ENCODE data around the gene LSR. TPM values are rescaled to one million over a fixed set of nuclear protein-coding genes. Genes with fewer than 3 reads are reported as not detected.
A peak's percentile ranks its signal among the peaks of the same experiment; 100 is the strongest.

The LSR gene
- total RNA-seq, 1 donor from 2014 or later: 54.7 TPM

DNA sequence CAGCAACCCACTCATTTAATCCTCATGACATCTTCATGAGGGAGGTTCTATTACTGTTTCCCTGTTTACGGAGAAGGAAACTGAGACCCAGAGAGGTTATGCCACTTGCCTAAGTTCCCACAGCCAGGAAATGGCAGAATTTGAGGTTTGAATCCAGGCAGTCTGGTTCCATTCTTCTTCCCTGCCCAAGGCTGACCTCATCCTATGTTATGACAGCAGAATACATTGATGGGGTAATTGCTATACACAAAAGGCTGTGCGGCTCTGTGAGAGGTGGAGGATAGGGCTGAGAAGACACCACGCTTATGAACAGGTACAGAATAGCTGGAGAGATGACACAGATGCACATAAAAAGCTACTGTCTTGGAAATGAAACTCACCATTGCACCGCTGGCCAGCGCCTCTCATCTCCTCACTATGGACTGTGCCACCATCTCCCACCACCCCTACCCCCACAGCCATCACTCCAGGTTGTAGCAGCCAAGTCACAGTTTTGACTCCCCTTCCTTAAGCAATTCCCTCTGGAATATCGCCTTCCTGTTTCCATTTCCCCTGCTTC lies 54.6 kb downstream of the LSR start:
- Mint-ChIP-seq H3K4me1 (peaks cover 21% of the 10 kb centered on the region), H3K36me3 (no peaks in the 10 kb centered on the region), H3K27me3 (ENCODE audit: low read depth) (no peaks in the 10 kb centered on the region), H3K9me3 (no peaks in the 10 kb centered on the region), H3K4me3 (no peak overlapping the region), H3K27ac (no peak overlapping the region)
- TF ChIP-seq, protein P1, sequence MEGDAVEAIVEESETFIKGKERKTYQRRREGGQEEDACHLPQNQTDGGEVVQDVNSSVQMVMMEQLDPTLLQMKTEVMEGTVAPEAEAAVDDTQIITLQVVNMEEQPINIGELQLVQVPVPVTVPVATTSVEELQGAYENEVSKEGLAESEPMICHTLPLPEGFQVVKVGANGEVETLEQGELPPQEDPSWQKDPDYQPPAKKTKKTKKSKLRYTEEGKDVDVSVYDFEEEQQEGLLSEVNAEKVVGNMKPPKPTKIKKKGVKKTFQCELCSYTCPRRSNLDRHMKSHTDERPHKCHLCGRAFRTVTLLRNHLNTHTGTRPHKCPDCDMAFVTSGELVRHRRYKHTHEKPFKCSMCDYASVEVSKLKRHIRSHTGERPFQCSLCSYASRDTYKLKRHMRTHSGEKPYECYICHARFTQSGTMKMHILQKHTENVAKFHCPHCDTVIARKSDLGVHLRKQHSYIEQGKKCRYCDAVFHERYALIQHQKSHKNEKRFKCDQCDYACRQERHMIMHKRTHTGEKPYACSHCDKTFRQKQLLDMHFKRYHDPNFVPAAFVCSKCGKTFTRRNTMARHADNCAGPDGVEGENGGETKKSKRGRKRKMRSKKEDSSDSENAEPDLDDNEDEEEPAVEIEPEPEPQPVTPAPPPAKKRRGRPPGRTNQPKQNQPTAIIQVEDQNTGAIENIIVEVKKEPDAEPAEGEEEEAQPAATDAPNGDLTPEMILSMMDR (IDR thresholded peaks at IDR 0.05; ENCODE audit: unreplicated experiment): no peak
- no peak for DNase-seq (ENCODE audit: low spot score in 2 of 2, unreplicated experiment in 2 of 2)

DNA sequence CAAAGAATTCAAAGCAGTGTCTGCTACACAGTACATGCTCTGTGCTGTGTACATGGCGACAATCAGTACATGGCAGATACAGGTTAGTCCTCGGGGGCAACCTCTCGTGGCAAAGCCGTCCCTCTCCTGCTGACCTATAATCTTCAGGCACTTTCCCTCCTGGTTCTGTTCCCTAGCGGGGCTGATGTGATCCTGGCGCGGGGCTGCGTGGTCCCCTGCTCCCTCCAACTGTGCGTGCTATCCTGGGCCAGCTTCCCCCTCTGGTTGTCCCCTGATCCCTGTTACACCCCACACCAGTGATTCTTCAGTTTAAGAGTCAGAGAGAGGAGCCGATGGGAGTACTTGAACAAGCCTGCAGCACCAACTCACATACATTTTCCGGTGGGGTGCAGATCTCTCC lies 55.2 kb downstream of the LSR start:
- DNase-seq (ENCODE audit: low spot score in 2 of 2, unreplicated experiment in 2 of 2): no peak
- peaks cover 27% of the 10 kb centered on the region for H3K4me1 Mint-ChIP-seq
- no peak overlapping the region for H3K4me3 Mint-ChIP-seq
- no peak overlapping the region for H3K27ac Mint-ChIP-seq
- no peaks in the 10 kb centered on the region for H3K9me3 Mint-ChIP-seq
- TF ChIP-seq, protein P1 (IDR thresholded peaks at IDR 0.05; ENCODE audit: unreplicated experiment): no peak
- no peaks in the 10 kb centered on the region for H3K36me3 Mint-ChIP-seq
- no peaks in the 10 kb centered on the region for H3K27me3 Mint-ChIP-seq (ENCODE audit: low read depth)

DNA sequence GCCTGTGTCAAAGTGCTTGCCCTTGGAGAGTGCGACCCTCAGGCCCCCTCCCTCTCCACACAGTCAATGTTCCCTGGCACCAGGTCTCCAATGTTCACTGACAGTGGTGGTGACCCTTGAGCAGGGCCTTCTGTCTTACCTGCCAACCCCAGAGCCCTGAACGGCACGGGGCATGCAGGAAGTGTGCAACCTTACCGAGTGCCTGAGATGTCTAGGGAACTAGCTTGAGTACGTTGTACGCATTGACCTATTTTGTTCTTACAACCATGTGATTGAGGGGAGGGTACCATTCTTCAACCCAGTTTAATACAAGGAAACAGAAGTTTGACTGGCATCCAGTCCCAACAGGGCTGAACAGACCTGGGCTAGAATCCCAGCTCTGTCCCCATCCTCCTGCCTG lies 56.4 kb downstream of the LSR start:
- Mint-ChIP-seq H3K9me3 (no peaks in the 10 kb centered on the region), H3K4me3 (no peak overlapping the region), H3K36me3 (no peaks in the 10 kb centered on the region), H3K4me1 (peaks cover 38% of the 10 kb centered on the region), H3K27me3 (ENCODE audit: low read depth) (no peaks in the 10 kb centered on the region), H3K27ac (no peak overlapping the region)
- TF ChIP-seq, protein P1 (IDR thresholded peaks at IDR 0.05; ENCODE audit: unreplicated experiment): no peak
- no peak for DNase-seq (ENCODE audit: low spot score in 2 of 2, unreplicated experiment in 2 of 2)

DNA sequence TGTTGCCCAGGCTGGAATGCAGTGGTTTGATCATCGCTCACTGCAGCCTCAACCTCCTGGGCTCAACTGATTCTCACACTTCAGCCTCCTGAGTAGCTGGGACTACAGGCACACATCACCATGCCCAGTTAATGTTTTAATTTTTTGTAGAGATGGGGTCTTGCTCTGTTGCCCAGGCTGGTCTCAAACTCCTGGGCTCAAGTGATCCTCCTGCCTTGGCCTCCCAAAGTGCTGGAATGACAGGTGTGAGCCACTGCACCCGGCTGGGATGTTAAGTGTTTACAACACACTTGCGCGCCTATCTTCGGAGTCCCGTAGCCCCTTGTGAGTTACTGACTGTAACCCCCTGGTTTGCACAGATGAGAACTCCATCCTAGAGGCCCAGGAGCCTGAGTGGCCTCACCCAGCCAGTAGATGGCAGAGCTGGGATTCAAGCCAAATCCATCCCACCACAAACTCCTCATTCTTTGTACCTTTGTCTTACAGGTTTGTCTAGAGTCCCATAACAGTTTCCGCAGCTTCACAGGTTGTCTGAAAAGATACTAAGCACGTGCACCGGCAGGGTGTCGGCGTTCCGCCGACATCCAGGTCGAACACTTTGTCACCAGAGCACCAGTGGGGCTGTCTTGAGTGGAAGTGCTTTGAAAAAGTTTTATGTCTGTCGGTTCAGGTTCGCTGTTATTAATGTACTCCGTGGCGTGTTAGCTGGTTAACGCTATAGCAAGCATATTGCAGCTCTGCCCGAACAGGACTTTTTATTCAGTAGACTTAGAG lies 57.9 kb downstream of the LSR start:
- Mint-ChIP-seq H3K9me3 (no peaks in the 10 kb centered on the region), H3K4me3 (no peak overlapping the region), H3K4me1 (peaks cover 51% of the 10 kb centered on the region), H3K27me3 (ENCODE audit: low read depth) (no peaks in the 10 kb centered on the region), H3K36me3 (no peaks in the 10 kb centered on the region), H3K27ac (peak overlapping the region; percentile 85)
- no peak for DNase-seq (ENCODE audit: low spot score in 2 of 2, unreplicated experiment in 2 of 2)
- TF ChIP-seq, protein P1 (IDR thresholded peaks at IDR 0.05; ENCODE audit: unreplicated experiment): no peak

DNA sequence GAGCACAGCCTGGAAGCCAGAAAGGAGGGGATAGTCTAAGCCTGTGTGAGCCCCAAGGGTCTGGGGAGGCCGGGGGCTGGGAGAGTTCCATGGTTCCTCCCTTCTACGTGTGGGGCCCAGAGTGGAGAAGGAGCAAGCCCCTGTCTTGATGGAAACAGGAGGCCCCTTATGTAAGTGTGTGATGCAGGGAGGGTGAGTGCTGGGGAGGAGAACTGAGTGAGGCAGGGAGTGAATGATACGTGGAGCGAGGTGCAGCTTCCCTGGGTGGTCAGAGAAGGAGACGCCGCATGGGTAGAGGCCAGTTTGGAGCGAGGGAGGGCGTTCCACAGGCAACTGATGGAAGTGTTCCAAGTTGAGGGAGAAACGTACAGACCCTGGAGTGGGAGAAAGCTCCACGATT lies 59.1 kb downstream of the LSR start:
- Mint-ChIP-seq H3K27me3 (ENCODE audit: low read depth) (no peaks in the 10 kb centered on the region), H3K36me3 (no peaks in the 10 kb centered on the region), H3K4me1 (peaks cover 62% of the 10 kb centered on the region), H3K4me3 (peak overlapping the region; percentile 6), H3K27ac (peak overlapping the region; percentile 98), H3K9me3 (no peaks in the 10 kb centered on the region)
- TF ChIP-seq, protein P1 (IDR thresholded peaks at IDR 0.05; ENCODE audit: unreplicated experiment): no peak
- DNase-seq (ENCODE audit: low spot score in 2 of 2, unreplicated experiment in 2 of 2): no peak
